GM18909 (cell line): ENCODE data around the gene BARX2.
A peak's percentile ranks its signal among the peaks of the same experiment; 100 is the strongest.

Experiments used
- ATAC-seq: cut with Tn5 transposase; IDR thresholded peaks from one replicate; pipeline ENCODE4 v1.9.1; 2021; ENCODE audit warnings: mild to moderate bottlenecking; ENCODE audit not compliant: unreplicated experiment, poor library complexity

The BARX2 gene

GRCh38 chr11:129394709-129395108, 19.1 kb downstream of the BARX2 start:
- no peak for ATAC-seq

DNA sequence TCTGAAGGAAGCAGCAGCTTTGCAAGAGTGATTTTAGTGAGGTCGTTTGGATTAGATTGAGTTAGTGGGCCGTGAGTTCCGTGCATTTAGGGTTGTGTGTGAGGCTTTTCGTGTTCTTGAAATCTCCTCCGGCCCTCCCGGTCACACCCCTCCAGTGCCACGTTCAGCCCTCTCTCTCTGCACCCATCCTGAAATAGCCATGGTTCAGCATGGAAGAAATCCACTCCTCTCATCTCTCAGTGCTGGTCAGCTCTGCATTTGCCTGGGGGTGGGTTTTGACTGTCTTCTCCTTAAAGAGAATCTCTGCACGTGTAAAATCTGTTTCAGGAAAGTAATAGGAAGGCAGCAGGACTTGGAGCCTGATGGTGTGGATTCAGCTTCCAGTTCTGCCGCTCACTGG, 19.8 kb downstream of the BARX2 start:
- no peak for ATAC-seq

DNA sequence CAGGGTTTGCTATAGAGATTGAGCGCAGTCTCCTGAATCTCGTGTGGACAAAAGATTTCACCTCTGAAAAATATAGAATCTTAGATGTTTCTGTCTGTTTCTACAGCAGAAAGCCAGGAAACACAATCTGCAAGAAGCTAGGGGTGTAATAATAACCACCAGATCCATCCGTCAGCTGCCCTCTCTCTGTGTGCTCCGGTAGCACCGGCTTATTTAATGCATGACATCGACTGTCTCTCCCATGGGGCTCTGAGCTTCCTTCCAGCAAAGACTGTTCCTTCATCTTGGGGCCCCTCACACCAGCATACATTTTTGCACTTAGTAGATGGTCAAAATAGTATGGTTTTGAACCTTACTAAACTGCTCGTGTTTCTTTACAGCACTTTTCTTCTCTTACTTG, 20.2 kb downstream of the BARX2 start:
- no peak for ATAC-seq

DNA sequence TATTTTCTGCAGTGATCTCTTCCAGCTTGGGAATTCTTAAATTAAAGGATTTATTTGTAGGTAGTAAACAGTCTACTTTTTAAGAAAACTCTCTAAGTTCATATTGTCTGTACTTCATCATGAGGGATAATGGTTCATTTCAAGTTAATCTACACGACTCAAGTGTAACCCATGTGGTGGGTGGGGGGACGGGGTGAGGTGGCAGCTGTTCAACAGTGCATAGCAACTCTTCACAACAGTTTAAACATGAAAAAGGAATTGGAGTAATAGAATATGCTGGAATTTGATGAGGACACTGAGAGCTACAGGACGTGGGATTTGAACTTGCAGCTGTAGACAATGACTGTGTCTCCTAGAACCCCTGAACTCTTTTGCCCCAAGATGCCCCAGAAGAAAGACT, 20.8 kb downstream of the BARX2 start:
- ATAC-seq: no peak

- no peak for ATAC-seq
These were observed 26.8 kb downstream of the BARX2 start for GRCh38 chr11:129402206-129403171.

DNA sequence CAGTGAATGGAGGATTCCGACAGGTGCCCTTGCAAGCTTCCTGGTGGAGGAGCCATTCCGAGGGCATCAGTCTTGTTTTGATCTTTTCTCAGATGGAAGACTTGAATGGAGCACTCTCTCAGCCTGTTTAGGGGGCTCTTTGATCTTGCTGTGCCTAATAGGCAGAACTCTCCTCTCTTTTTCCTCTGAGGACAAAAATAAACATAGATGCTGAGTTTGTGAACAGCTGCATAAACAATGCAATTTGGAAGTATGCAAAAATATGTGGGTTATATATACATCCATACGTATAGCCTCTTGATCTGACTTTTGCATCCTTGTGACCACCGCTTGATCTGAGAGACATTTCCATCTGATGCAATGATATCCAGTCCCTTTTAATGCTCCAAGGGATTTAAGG, 29.1 kb downstream of the BARX2 start:
- no peak for ATAC-seq

DNA sequence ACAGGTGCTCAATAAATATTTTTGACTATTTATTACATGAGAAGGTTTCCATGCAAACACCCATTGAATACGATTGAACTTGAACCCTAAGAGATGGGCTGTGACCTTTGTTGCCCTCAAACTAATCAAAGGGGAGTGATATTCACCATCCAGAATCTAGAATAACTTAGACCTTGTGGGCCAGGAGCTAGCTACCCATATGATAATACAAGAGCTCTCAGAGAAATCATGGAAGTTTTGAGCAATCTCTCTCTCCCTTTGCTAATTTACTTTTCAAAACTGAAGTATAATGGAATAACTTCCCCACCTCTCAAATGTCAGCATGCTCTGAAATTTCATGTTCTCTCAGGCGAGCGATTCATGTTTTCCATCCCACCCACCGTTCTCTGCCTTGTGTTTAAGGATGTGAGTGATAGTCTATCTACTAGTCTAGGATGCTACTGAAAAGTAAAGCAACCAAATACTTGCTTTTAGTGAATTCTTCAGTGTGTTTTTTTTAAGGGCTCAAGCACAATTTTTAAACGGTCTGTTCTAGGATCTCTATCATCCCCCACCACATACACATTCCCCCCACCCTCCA, 33.3 kb downstream of the BARX2 start:
- ATAC-seq: no peak

DNA sequence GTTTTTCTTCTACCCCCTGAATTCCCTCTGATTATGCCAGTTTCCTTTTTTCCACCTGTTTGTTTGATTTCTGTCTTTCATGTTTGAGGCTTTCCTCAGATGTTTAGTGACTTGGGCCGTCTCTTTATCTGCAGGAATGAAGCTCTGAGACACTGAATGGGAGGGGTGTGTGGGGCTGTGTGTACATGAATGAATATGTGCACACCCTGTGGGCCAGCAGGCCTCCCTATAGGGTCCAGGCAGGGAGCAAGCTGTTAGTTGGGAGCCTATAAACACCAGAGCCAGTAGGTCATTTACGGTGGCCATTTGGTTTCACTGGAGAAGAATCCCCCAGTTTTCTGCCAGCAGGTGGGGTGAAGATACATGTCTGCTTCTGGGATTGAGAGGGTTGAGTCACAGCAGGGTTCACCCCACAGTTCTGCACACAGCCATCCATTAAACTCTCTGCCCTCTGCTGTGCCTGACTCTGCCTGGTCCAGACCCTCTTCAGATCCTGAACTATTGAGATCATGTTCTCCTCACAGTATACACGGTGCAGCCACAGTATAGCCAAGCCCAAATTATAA, 34.8 kb downstream of the BARX2 start:
- ATAC-seq: no peak

DNA sequence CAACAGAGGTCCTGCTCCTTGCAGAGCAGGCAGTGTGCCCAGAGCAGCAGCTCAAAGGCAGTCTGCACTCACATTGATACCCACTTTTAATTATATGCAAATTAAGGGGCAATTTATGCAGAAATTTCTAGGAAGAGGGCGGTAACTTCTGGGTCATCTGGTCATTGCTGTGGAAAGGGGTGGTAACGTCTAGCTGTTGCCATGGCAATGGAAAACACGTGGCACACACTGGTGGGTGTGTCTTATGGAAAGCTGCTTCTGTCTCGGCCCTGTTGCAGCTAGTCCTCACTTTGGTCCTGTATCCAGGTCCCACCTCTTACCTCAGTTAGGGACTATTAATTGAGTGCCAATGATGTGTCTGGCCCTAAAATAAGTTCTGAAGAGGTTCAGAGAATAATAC, 36.8 kb downstream of the BARX2 start:
- ATAC-seq: no peak

DNA sequence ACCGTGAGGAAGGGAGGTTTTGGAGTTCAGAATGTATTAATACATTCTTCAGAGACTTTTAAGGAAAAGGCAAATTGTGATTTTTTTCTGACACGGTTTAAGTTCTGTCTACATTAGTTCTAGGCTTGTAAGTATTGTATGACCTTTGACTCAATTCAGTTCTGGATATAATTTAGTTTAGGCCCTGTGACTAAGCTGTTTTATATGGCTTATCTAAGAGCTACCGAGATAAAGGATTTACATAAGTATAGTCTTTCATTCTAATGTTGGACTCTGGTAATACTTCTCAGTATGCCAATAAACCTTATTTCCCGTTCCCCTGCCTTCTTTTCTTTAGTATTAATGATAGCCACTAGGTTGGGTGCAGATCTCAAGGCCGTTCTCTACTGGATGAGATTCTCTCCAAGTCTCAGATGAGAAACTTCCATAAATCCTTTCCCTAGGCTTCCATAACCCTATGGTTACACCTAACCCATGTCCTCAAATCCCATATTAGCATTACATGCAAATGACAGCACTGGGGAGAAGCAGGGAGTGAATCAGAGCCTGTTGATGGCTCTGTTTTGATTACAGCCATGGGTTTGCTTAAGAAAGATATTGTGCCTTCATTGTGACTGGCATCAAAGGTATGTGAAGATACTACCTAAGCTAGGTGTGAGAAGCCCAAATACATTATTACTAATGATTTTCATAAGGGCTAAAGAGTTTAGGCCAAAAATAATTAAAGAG, 38.7 kb downstream of the BARX2 start:
- no peak for ATAC-seq

DNA sequence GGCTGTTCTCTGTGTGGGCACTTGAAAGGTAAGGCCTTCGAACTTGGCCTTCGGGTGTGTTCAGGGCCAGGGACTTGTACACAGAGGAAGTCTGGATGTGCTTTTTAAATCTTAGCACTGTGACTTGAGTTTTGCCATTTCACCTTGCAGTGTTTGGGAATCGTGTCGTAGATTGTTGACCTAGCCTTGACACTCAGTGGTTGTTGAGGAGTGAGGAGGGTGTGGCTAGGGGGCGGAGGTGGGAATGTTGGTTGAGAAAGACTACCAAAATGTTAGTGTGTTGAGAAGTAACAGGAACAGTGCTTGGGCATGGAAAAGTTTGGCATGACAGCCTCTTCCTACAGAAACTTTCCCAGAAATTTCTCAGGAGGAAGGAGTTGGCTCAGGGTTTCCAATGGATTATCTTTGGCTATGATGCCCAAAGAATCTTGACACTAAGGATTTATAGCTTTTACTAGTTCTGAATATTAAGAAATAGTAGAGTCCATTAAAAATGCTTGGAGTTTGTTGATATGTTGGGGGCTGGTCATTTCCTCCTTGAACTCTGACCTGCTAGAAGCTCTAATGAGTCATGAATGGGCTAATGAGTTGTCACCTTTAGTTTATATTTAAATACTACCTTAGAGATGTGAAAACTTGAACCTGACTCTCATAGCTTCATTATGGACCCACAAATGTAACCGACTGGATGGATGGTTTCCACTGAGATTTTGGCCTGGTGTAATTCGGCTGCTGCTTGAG, 40.6 kb downstream of the BARX2 start:
- no peak for ATAC-seq

GRCh38 chr11:129417458-129417857, 41.8 kb downstream of the BARX2 start:
- peak; percentile 16 for ATAC-seq

DNA sequence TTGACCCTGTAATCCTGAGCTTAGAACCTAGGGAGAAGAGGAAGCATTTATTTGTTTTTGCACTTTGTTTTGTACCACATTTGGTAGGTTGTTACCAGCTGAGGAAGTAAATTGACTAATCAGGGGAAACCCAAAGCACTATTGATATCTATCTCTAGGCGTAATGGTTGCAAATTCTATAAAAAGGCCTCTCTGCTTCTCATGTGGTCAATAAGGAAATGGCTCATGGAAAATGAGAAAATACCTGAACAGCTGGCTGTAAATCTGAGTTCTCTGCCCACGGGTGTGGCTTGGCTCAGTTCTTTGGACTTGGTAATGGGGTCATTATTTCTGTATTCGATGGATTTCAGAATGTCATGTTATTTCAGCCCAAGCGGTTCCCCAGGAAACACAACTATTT, 42.4 kb downstream of the BARX2 start:
- ATAC-seq: peak; percentile 80

DNA sequence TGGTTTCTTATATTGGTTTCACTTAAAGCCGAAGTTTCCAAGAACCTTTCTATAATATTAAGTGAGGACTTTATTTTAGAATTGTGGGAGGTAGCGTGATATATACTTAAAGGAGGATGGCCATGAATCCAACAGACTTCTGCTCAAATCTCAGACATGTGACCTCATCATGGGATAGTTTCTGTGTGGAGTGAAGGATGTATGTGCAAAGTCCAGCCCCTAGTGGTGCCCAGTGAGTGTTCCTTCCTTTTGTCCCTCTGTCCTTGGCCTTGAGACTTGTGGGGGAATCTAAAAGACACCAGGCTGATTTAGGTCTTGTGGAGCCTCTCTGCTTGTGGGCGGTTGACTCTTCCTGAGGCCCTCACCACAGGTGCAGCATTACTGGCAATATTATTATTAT, 43.7 kb downstream of the BARX2 start:
- no peak for ATAC-seq

GRCh38 chr11:129423426-129423825, 47.8 kb downstream of the BARX2 start:
- ATAC-seq: no peak

DNA sequence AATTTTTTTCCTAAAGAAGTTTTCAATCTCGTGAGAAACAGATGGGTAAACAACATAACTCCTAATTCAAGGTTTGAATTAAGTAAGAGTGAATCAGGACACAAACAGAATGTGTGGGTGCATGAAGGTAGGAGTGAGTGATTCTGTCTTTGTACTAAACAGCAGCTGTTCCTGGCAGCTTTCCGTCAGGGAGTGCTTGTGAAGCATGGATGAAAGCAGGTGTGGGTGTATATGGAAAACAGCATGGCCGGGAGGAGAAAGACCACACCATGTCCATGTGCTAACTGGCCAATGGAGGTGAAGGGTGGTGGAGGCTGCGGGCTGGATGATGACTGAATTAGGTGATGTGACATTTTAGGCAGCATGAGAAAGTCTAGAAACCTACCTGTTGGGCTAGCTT, 49.6 kb downstream of the BARX2 start:
- ATAC-seq: no peak

- ATAC-seq: no peak
These were observed 50.4 kb downstream of the BARX2 start for GRCh38 chr11:129426038-129426437.

DNA sequence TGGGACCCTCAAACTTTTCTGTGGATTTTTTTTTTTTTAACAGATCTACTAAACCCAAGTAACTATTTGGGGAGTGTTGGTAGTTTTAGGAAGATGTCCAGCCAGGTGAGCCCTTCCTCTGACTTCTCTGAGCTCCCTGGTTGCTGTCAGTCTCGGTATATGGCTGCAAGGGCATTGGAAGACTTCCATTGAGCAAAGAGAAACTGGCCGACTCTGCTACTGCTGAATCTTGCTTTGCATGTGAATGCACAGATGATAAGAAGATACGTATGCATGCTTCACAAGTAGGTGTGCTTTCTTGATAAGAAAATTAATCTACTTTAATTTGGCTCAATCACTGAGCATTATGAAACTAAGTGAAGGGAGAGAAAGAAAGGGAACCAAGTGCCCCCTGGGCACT, 51.1 kb downstream of the BARX2 start:
- ATAC-seq: no peak

DNA sequence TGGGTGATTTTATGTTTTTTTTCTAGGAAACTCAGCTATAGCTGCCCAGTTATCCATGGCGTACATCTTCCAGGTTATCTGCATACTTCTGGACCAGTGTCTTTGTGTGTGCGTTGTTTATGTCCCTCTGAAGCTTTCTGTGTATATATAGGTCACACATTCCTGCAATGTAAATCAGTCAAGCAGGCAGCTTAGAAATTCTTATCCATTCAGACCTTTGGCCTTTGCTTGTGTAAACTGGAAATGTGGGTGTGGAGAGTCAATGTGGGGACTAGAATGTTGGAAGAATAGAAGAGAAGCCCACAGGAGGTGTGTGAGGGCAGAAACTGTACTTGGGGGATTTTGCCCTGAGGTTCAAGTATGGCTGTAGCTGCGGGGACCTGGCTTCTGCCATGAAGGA, 51.7 kb downstream of the BARX2 start:
- no peak for ATAC-seq

GRCh38 chr11:129427816-129428406, 52.3 kb downstream of the BARX2 start:
- ATAC-seq: no peak
